Heart right ventricle (tissue), 16 donors: ENCODE results near the gene SVOPL. TPM values are rescaled to one million over a fixed set of nuclear protein-coding genes. Genes with fewer than 3 reads are reported as not detected.

ENCODE experiments used
- ATAC-seq, 8 donors: fragments of 200-7000 bp; cut with Tn5 transposase; one replicate each; pipeline ENCODE4 v1.9.1; 2020; ENCODE audit warnings: mild to moderate bottlenecking in 8 of 8, moderate library complexity in 8 of 8, moderate number of reproducible peaks in 1 of 8
- DNase-seq, 2 donors: peaks; one replicate each; pipeline ENCODE4 v3.0.0-alpha.2; 2020
- H3K27ac ChIP-seq, 10 donors: fragments of 200-600 bp; sonication (generic) in 2 of 10; one replicate each; pipeline versions ENCODE4 v1.5.0 to v1.8.0; 2020 to 2022; ENCODE audit warnings: mild to moderate bottlenecking in 3 of 10
- H3K27me3 ChIP-seq, 7 donors: fragments of 200-600 bp; one replicate each; pipeline ENCODE4 v1.8.0; 2021 to 2022; ENCODE audit warnings: mild to moderate bottlenecking in 2 of 7
- H3K36me3 ChIP-seq, 9 donors: fragments of 200-600 bp; sonication (generic) in 1 of 9; one replicate each; pipeline versions ENCODE4 v1.5.0 to v1.8.0; 2020 to 2022; ENCODE audit warnings: mild to moderate bottlenecking in 2 of 9
- H3K4me1 ChIP-seq, 9 donors: fragments of 200-600 bp; sonication (generic) in 1 of 9; one replicate each; pipeline versions ENCODE4 v1.5.0 to v1.8.0; 2020 to 2022; ENCODE audit warnings: mild to moderate bottlenecking in 4 of 9
- H3K4me3 ChIP-seq, 10 donors: fragments of 200-600 bp; sonication (generic) in 2 of 10; one replicate each; pipeline versions ENCODE4 v1.5.0 to v1.8.0; 2020 to 2022; ENCODE audit warnings: mild to moderate bottlenecking in 7 of 10, moderate library complexity in 2 of 10
- H3K9me3 ChIP-seq, 11 donors: fragments of 200-600 bp in 10 of 11; sonication (generic) in 2 of 11; one replicate each; pipeline versions ENCODE4 v1.5.0 to v1.8.0; 2013 to 2022; ENCODE audit warnings: mild to moderate bottlenecking in 2 of 11, control low read depth in 1 of 11, moderate library complexity in 1 of 11
- WGBS, 2 donors: extraction: QIAGEN DNeasy Blood & Tissue Kit; methylation state at CpG; one replicate each; pipeline ENCODE4 v1.1.7; 2013; ENCODE audit warnings: inconsistent platforms in 1 of 2; 5-methylcytosine and 5-hydroxymethylcytosine counted together
- intact Hi-C, 10 donors: fragments of 100-400 bp; cut with DNase I; formaldehyde crosslinking; loops; one replicate each; pipeline versions ENCODE4 v1.11.1 to v1.14.2; 2022
- polyA plus RNA-seq, 2 donors: library from polyadenylated mRNA; stranded (reverse); fragments of 200-250 nt; gene quantifications; one replicate each; pipeline ENCODE4 v1.2.3, GENCODE V29; 2013
- total RNA-seq, 10 donors: library from RNA; stranded (reverse); fragmentation: NEBNext Ultra II Directional in 3 of 10; extraction: Animal tissue kit (Norgen Biotek cat#: 25700) in 3 of 10; gene quantifications; one replicate each; pipeline versions ENCODE4 v1.2.1 to v1.2.4, GENCODE V29; 2021 to 2023
- TF ChIP-seq, protein P1 (sequence below), 9 donors: fragments of 200-600 bp; sonication (generic) in 2 of 9; IDR thresholded peaks; one replicate each; pipeline versions ENCODE4 v1.5.0 to v1.8.0; 2021 to 2022; ENCODE audit warnings: antibody characterized with exemption in 9 of 9, mild to moderate bottlenecking in 5 of 9, moderate library complexity in 1 of 9
- donor health status: Arrhythmogenic right ventricular cardiomyopathy.
- donor health status: ischemic (EF 13 %, LVEDD 7.1; RV severe dilation, severe dysfunction).
- donor health status: healthy with polysubstance abuse.
- donor health status: DM: no; HTN: yes; CAD: no.
- donor health status: DM: no; HTN: no; CAD: no.
- donor health status: ischemic (EF 25% LVEDD 6.9; RV normal size, moderate dysfunction).
- donor health status: ischemic (EF 25% LVEDD 5.7; RV mildly dilated, moderate dysfunction).
- donor health status: healthy.
- donor health status: DM: yes; HTN: yes; CAD: no.
- donor health status: Ischemic cardiomyopathy.
- donor health status: ischemic (EF 35%, LVEDD 5.7; RV mildly dilated, moderate dysfunction).
- donor health status: nonischemic (EF 11% LVEDD 7.7; RV severe dilation, severe dysfunction).
- donor health status: DM: yes; HTN: yes; CAD: no.
- donor health status: PGD.
- donor health status: ischemic (EF 29% LVEDD 5.4; RV normal size, mild dysfunction).
- donor health status: nonischemic (EF 23%, LVEDD 6.1; RV moderate dilation, normal function).

Gene SVOPL
- total and polyA plus RNA-seq, 12 donors: not detected

DNA sequence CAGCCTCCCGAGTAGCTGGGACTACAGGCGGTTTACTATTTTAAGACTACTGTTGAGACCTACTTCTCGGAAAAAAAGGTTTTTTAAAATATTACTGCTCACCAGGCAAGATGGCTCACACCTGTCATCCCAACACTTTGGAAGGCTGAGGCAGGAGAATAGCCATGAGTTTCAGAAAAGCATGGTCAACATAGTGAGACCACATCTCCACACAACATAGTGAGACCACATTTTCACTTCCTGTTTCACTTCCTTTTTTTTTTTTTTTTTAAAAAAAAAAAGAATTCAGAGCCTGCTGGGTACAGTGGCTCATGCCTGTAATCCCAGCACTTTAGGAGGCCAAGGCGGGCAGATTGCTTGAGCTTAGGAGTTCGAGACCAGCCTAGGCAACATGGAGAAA lies 46.5 kb downstream of the SVOPL start:
- Histone ChIP-seq H3K27ac (no peak overlapping the region), H3K27me3 (peaks cover 0 to 5% (median 0%) of the 10 kb centered on the region in 7 donors), H3K4me3 (no peak overlapping the region), H3K4me1 (no peaks in the 10 kb centered on the region), H3K36me3 (no peaks in the 10 kb centered on the region), H3K9me3 (peaks cover 0 to 28% (median 5%) of the 10 kb centered on the region in 11 donors)
- ATAC-seq (no peak), DNase-seq (no peak)
- intact Hi-C loops: no loop called here
- WGBS, 2 donors: 94 to 95% methylated on average over 5 of the region's 5 CpGs
- TF ChIP-seq, protein P1, sequence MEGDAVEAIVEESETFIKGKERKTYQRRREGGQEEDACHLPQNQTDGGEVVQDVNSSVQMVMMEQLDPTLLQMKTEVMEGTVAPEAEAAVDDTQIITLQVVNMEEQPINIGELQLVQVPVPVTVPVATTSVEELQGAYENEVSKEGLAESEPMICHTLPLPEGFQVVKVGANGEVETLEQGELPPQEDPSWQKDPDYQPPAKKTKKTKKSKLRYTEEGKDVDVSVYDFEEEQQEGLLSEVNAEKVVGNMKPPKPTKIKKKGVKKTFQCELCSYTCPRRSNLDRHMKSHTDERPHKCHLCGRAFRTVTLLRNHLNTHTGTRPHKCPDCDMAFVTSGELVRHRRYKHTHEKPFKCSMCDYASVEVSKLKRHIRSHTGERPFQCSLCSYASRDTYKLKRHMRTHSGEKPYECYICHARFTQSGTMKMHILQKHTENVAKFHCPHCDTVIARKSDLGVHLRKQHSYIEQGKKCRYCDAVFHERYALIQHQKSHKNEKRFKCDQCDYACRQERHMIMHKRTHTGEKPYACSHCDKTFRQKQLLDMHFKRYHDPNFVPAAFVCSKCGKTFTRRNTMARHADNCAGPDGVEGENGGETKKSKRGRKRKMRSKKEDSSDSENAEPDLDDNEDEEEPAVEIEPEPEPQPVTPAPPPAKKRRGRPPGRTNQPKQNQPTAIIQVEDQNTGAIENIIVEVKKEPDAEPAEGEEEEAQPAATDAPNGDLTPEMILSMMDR (IDR thresholded peaks at IDR 0.05): no peak

DNA sequence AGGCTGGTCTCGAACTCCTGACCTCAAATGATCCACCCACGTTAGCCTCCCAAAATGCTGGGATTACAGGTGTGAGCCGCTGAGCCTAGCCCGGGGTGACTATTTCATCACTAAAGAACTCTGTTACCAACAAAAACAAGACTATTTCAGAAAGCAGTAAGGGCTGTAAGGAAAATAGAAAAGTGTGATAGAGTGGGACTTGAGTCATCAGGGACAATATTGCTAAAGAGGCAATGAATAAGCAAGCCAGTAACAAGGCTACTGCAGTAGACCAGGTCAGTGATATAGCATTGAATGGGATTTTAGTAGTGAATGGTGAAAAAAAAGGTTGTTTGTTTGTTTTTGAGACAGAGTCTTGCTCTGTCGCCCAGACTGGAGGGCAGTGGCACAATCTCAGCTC lies 51.7 kb downstream of the SVOPL start:
- H3K27me3 ChIP-seq: no peaks in the 10 kb centered on the region
- H3K4me1 ChIP-seq: no peaks in the 10 kb centered on the region
- intact Hi-C loops: no loop called here
- TF ChIP-seq, protein P1 (IDR thresholded peaks at IDR 0.05): no peak
- H3K36me3 ChIP-seq: no peaks in the 10 kb centered on the region
- ATAC-seq: no peak
- no peak overlapping the region for H3K27ac ChIP-seq
- peaks cover 0 to 20% (median 5%) of the 10 kb centered on the region in 11 donors for H3K9me3 ChIP-seq
- WGBS, 2 donors: 88 to 90% methylated on average over 5 of the region's 5 CpGs
- DNase-seq: no peak
- H3K4me3 ChIP-seq: no peak overlapping the region

DNA sequence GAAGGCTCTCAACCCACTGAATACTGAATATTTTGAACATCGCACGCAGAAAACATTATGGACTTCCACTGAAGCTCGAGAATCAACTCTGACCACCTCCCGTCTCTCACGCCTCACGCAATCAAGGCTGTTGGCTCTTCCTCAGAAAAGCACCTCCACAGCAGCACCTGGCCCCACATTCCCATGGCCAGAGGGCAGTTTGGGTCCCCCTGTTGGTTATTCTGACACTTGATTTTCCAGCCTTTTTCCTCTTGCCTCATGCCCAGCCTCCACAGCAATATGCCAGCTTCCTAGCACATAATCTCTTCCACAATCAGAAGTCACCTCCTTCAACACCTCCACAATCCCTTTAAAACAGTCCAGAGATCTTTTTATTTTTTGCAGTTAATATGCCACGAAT lies 55.9 kb downstream of the SVOPL start:
- Histone ChIP-seq H3K36me3 (no peaks in the 10 kb centered on the region), H3K27me3 (no peaks in the 10 kb centered on the region), H3K4me1 (no peaks in the 10 kb centered on the region), H3K27ac (no peak overlapping the region), H3K9me3 (no peaks in the 10 kb centered on the region), H3K4me3 (no peak overlapping the region)
- WGBS, 2 donors: 84 to 92% methylated on average over 7 of the region's 7 CpGs
- intact Hi-C loops: no loop called here
- ATAC-seq (no peak), DNase-seq (no peak)
- TF ChIP-seq, protein P1 (IDR thresholded peaks at IDR 0.05): no peak

DNA sequence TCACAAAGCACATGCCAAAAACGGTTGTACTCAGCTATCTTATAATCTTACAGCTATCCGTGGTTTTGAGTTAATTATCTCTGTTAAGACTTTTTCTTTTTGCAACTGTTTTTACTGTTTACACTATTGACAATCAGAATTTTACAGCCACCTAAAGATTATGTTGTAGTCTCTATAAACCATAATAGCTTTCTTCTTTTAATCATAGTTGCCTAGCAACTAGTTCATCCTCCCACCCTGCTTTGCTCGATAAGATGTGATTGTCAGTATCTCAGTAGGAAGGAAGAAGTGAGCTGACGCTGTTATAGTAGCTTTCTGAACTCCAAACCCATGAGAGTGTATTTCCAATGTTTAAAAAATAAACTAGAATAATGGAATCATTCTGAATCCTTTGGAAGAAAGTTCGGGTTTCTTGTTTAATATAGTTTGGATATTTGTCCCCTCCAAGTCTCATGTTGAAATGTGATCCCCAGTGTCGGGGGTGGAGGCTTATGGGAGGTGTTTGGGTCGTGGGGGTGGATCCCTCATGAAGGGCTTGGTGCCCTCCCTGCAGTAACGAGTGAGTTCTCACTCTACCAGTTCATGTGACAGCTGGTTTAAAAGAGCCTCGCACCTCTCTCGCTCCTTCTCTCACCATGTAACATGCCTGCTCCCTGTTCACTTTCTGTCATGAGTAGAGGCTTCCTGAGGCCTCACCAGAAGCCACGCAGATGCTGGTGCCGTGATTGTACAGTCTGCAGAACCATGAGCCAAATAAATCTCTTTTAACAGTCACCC lies 68.1 kb downstream of the SVOPL start:
- Histone ChIP-seq H3K9me3 (no peaks in the 10 kb centered on the region), H3K4me1 (no peaks in the 10 kb centered on the region), H3K27ac (no peak overlapping the region), H3K36me3 (no peaks in the 10 kb centered on the region), H3K4me3 (no peak overlapping the region), H3K27me3 (no peaks in the 10 kb centered on the region)
- ATAC-seq (no peak), DNase-seq (no peak)
- intact Hi-C loops: no loop called here
- TF ChIP-seq, protein P1 (IDR thresholded peaks at IDR 0.05): no peak
- whole genome bisulfite sequencing, 2 donors: 53 to 57% methylated on average over 12 of the region's 12 CpGs
